A549 (cell line): Measurements from ENCODE around the gene PREX1. TPM values are rescaled to one million over a fixed set of nuclear protein-coding genes. Genes with fewer than 3 reads are reported as not detected.

ENCODE experiments used
- ATAC-seq, 2 experiments: fragments of 200-7000 bp in 1 of 2; fragments of >200 bp in 1 of 2; cut with Nextera tagmentation in 1 of 2; cut with Tn5 transposase in 1 of 2; 3 replicates each; pipeline versions ENCODE4 v1.8.0 to v1.9.1; 2018 to 2020; ENCODE audit warnings: mild to moderate bottlenecking in 1 of 2, moderate library complexity in 1 of 2
- CTCF ChIA-PET: fragments of 300-600 bp; sonication (Branson Sonifier 250); formaldehyde crosslinking; extraction: SDS; loops from one replicate; lab custom pipeline; 2021; ENCODE audit warnings: antibody characterized with exemption, inconsistent platforms; lab: Yijun Ruan, JAX
- POLR2A ChIA-PET: fragments of 350-600 bp; formaldehyde crosslinking; extraction: SDS; loops from one replicate; lab custom pipeline; 2021; ENCODE audit warnings: antibody characterized with exemption, inconsistent platforms; lab: Yijun Ruan, JAX
- DNase-seq, 2 experiments: peaks; one replicate each; pipeline versions ENCODE4 v3.0.0 to v3.0.0-alpha.2; 2011 to 2016; ENCODE audit warnings: low read depth in 1 of 2, low spot score in 1 of 2
- FAIRE-seq: peaks from 2 replicates; lab custom pipeline; 2011; peaks lifted over from hg19 to GRCh38; lab: Jason Lieb, UNC
- H3K27ac ChIP-seq, 2 experiments: fragments of >200 bp; sonication (Bioruptor Twin); formaldehyde crosslinking; 3 replicates each; pipeline ENCODE4 v1.5.1; 2016 to 2017
- H3K4me1 ChIP-seq: fragments of >200 bp; sonication (Bioruptor Twin); formaldehyde crosslinking; 3 replicates; pipeline ENCODE4 v1.6.1; 2016
- H3K4me2 ChIP-seq: fragments of >200 bp; sonication (Bioruptor Twin); formaldehyde crosslinking; 3 replicates; pipeline ENCODE4 v1.6.1; 2016
- H3K4me3 ChIP-seq: fragments of >200 bp; sonication (Bioruptor Twin); formaldehyde crosslinking; 3 replicates; pipeline ENCODE4 v1.5.1; 2016
- H3K9me3 ChIP-seq: fragments of >200 bp; sonication (Bioruptor Twin); formaldehyde crosslinking; 3 replicates; pipeline ENCODE4 v1.6.1; 2016
- CBX2 ChIP-seq: fragments of 200-600 bp; sonication (generic); IDR thresholded peaks from 2 replicates; pipeline ENCODE4 v1.6.1; 2016; ENCODE audit warnings: low read depth, mild to moderate bottlenecking, borderline replicate concordance
- CBX8 ChIP-seq: fragments of 200-600 bp; sonication (generic); IDR thresholded peaks from 2 replicates; pipeline ENCODE4 v1.6.1; 2016
- CHD2 ChIP-seq: fragments of 150-350 bp; IDR thresholded peaks from 2 replicates; pipeline ENCODE4 v1.6.1; 2014; ENCODE audit warnings: low read length; ENCODE audit not compliant: partially characterized antibody
- CHD4 ChIP-seq: fragments of 200-600 bp; sonication (generic); IDR thresholded peaks from 2 replicates; pipeline ENCODE4 v1.6.1; 2016; ENCODE audit warnings: antibody characterized with exemption, mild to moderate bottlenecking, borderline replicate concordance
- EHF ChIP-seq: fragments of 250-450 bp; sonication (Bioruptor Pico); IDR thresholded peaks from 2 replicates; pipeline ENCODE4 v1.5.0; 2020; ENCODE audit warnings: mild to moderate bottlenecking
- ESRRA ChIP-seq: fragments of 150-350 bp; IDR thresholded peaks from 2 replicates; pipeline ENCODE4 v1.6.1; 2014; ENCODE audit warnings: mild to moderate bottlenecking, low read length, borderline replicate concordance
- FOSL2 ChIP-seq, 2 experiments: fragments of 450-650 bp in 1 of 2; fragments of >200 bp in 1 of 2; sonication (Bioruptor Twin) in 1 of 2; formaldehyde crosslinking; IDR thresholded peaks; 2 replicates each; pipeline versions ENCODE4 v1.5.0 to v1.6.1; 2016 to 2020; ENCODE audit warnings: mild to moderate bottlenecking in 1 of 2, moderate library complexity in 1 of 2
- HEYL ChIP-seq: fragments of 250-450 bp; sonication (Bioruptor Pico); IDR thresholded peaks from 2 replicates; pipeline ENCODE4 v1.8.0; 2021; ENCODE audit warnings: mild to moderate bottlenecking, moderate library complexity
- KDM1A ChIP-seq: fragments of 200-600 bp; sonication (generic); IDR thresholded peaks from 2 replicates; pipeline ENCODE4 v1.6.1; 2016; ENCODE audit warnings: low read depth, mild to moderate bottlenecking
- KDM5A ChIP-seq: fragments of 200-600 bp; sonication (generic); IDR thresholded peaks from 2 replicates; pipeline ENCODE4 v1.6.1; 2016; ENCODE audit warnings: antibody characterized with exemption, mild to moderate bottlenecking
- MAFK ChIP-seq: fragments of 450-650 bp; IDR thresholded peaks from 2 replicates; pipeline ENCODE4 v1.6.1; 2014; ENCODE audit not compliant: partially characterized antibody
- MAZ ChIP-seq: fragments of 150-350 bp; IDR thresholded peaks from 2 replicates; pipeline ENCODE4 v1.6.1; 2014; ENCODE audit warnings: antibody characterized with exemption, low read depth, low read length, borderline replicate concordance
- NFE2L2 ChIP-seq: fragments of 150-350 bp; conservative IDR thresholded peaks from 2 replicates; pipeline ENCODE4 v1.6.1; 2014; ENCODE audit warnings: low read length
- NR3C1 ChIP-seq: fragments of >200 bp; sonication (Bioruptor Twin); formaldehyde crosslinking; IDR thresholded peaks from 3 replicates; pipeline ENCODE4 v1.6.1; 2017
- PBX3 ChIP-seq: IDR thresholded peaks from 2 replicates; pipeline ENCODE4 v1.6.1; 2012
- POLR2A ChIP-seq: IDR thresholded peaks from 2 replicates; pipeline ENCODE4 v1.6.1; 2012; ENCODE audit warnings: mild to moderate bottlenecking, low read length
- POLR2AphosphoS2 ChIP-seq: conservative IDR thresholded peaks from 2 replicates; pipeline ENCODE4 v1.6.1; 2012; ENCODE audit warnings: low read length, improper control_type of control experiment, inconsistent platforms
- RAD21 ChIP-seq, 2 experiments: fragments of >200 bp in 1 of 2; sonication (Bioruptor Twin) in 1 of 2; formaldehyde crosslinking in 1 of 2; IDR thresholded peaks in 1 of 2; conservative IDR thresholded peaks in 1 of 2; 2 replicates in 1 of 2; 3 replicates in 1 of 2; pipeline ENCODE4 v1.6.1; 2012 to 2018; ENCODE audit warnings: inconsistent platforms in 1 of 2
- RARB ChIP-seq: fragments of 250-450 bp; sonication (Bioruptor Pico); IDR thresholded peaks from 2 replicates; pipeline ENCODE4 v1.8.0; 2021; ENCODE audit warnings: mild to moderate bottlenecking, moderate library complexity
- RFX5 ChIP-seq: fragments of 450-650 bp; IDR thresholded peaks from 2 replicates; pipeline ENCODE4 v1.7.1; 2014; ENCODE audit warnings: antibody characterized with exemption, mild to moderate bottlenecking, moderate library complexity
- SREBF2 ChIP-seq: fragments of 450-650 bp; IDR thresholded peaks from 2 replicates; pipeline ENCODE4 v1.6.1; 2014; ENCODE audit warnings: mild to moderate bottlenecking, moderate library complexity
- ZC3H11A ChIP-seq: fragments of 450-650 bp; IDR thresholded peaks from 2 replicates; pipeline ENCODE4 v1.6.1; 2014; ENCODE audit warnings: antibody characterized with exemption, mild to moderate bottlenecking
- WGBS: methylation state at CpG from one replicate; pipeline ENCODE4 v1.1.6; 2017; ENCODE audit errors: missing lambda C conversion rate; 5-methylcytosine and 5-hydroxymethylcytosine counted together
- polyA plus RNA-seq, 4 experiments: library from polyadenylated mRNA; depleted of rRNA in 3 of 4; stranded (reverse); fragments of >200 nt; fragmentation: RNase III in 1 of 4; extraction: RNeasy Plus Mini Kit Qiagen cat#74134 plus additional on column Dnase treatment in 1 of 4; gene quantifications; 2 replicates in 3 of 4; 3 replicates in 1 of 4; pipeline ENCODE4 v1.2.3, GENCODE V29; 2011 to 2017
- TF ChIP-seq, protein P1 (sequence below): fragments of 250-450 bp; sonication (Bioruptor Pico); IDR thresholded peaks from 2 replicates; pipeline ENCODE4 v1.5.0; 2021; ENCODE audit warnings: mild to moderate bottlenecking, moderate library complexity, borderline replicate concordance
- TF ChIP-seq, protein P2 (sequence below): fragments of >200 bp; sonication (Bioruptor Twin); formaldehyde crosslinking; IDR thresholded peaks from 3 replicates; pipeline ENCODE4 v1.6.1; 2016
- TF ChIP-seq, protein P3 (sequence below): fragments of 450-650 bp; IDR thresholded peaks from 2 replicates; pipeline ENCODE4 v1.6.1; 2014; ENCODE audit warnings: antibody characterized with exemption

The PREX1 gene
- polyA plus RNA-seq, 2 of the 4 experiments (the other 2 are of a cell fraction) = 3.6 to 4.2 TPM

DNA sequence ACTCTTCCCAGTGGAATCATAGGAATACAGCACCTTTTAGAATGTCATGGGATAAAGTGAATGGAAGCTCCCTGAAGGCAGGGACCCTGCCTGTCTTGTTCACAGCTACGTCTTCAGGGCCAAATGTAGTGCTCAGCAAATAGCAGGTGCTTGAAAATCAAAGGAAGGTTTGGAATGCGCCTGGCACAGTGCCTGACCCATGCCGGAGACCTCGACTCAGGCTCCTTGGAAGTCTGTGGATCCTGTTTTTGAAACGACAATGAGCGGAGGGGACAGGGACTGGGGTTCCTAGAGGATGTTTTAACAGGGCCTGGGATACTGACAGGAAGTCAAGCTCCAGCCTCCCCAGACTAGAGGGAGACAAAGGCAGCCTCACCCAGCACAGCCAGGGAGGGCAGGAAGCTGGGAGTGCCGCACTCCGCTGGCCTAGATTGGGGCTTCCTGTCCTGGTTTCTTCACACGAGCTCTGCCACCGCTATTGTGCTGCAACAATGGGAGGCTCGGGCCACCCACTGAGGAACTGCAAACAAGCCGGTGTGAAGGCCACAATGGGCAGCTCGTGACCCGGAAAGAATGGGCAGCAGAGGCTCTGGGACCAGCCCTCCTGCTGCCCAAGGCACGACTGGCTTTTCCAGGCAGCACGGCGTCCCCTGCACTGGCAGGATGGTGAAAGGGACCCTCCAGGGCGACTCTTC is 76.7 kb downstream of the PREX1 start:
- H3K9me3 ChIP-seq = peaks cover 5% of the 10 kb centered on the region
- DNase-seq = no peak
- FAIRE-seq = no peak
- no peak overlapping the region for H3K4me2 ChIP-seq
- H3K4me1 ChIP-seq = no peaks in the 10 kb centered on the region
- CTCF ChIA-PET = interaction anchor here (1.1 to 1.2 kb wide), 2 partner anchors 11 to 93 kb away, joined by 3 to 4 read pairs; no protein-coding TSS in a partner anchor
- H3K27ac ChIP-seq = no peak overlapping the region
- H3K4me3 ChIP-seq = no peak overlapping the region
- no peak for ATAC-seq
- TF ChIP-seq MAFK (no peak), CHD2 (no peak), POLR2A (no peak), KDM5A (no peak), POLR2AphosphoS2 (no peak), HEYL (CRISPR knock-in tag) (no peak), NR3C1 (no peak), SREBF2 (no peak), NFE2L2 (no peak), KDM1A (no peak), ZC3H11A (no peak), ESRRA (no peak), PBX3 (no peak), MAZ (no peak), RARB (CRISPR knock-in tag) (no peak)
- TF ChIP-seq, protein P1, sequence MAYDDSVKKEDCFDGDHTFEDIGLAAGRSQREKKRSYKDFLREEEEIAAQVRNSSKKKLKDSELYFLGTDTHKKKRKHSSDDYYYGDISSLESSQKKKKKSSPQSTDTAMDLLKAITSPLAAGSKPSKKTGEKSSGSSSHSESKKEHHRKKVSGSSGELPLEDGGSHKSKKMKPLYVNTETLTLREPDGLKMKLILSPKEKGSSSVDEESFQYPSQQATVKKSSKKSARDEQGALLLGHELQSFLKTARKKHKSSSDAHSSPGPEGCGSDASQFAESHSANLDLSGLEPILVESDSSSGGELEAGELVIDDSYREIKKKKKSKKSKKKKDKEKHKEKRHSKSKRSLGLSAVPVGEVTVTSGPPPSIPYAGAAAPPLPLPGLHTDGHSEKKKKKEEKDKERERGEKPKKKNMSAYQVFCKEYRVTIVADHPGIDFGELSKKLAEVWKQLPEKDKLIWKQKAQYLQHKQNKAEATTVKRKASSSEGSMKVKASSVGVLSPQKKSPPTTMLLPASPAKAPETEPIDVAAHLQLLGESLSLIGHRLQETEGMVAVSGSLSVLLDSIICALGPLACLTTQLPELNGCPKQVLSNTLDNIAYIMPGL (CRISPR knock-in tag) = no peak
- TF ChIP-seq, protein P2, sequence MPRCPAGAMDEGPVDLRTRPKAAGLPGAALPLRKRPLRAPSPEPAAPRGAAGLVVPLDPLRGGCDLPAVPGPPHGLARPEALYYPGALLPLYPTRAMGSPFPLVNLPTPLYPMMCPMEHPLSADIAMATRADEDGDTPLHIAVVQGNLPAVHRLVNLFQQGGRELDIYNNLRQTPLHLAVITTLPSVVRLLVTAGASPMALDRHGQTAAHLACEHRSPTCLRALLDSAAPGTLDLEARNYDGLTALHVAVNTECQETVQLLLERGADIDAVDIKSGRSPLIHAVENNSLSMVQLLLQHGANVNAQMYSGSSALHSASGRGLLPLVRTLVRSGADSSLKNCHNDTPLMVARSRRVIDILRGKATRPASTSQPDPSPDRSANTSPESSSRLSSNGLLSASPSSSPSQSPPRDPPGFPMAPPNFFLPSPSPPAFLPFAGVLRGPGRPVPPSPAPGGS = no peak
- POLR2A ChIA-PET = no interaction called here
- WGBS = 66% methylated on average over 18 of the region's 18 CpGs

GRCh38 chr20:48750376-48750775 is 77.4 kb downstream of the PREX1 start:
- H3K9me3 ChIP-seq = peaks cover 4% of the 10 kb centered on the region
- no peak overlapping the region for H3K4me2 ChIP-seq
- DNase-seq (no peak), ATAC-seq (no peak), FAIRE-seq (no peak)
- H3K4me3 ChIP-seq = no peak overlapping the region
- 95% methylated on average over 3 of the region's 3 CpGs for WGBS
- ChIA-PET POLR2A (no interaction called here), CTCF (interaction anchor here (1.2 kb wide), 1 partner anchor 93 kb away, joined by 3 read pairs; no protein-coding TSS in a partner anchor)
- TF ChIP-seq CBX8 (no peak), CBX2 (no peak), RAD21 (conservative IDR thresholded peaks at IDR 0.05 in 1 of 2, IDR thresholded peaks at IDR 0.05 in 1 of 2) (no peak), RFX5 (no peak), KDM1A (no peak), EHF (CRISPR knock-in tag) (no peak), PBX3 (no peak), CHD4 (no peak), FOSL2 (IDR thresholded peaks at IDR 0.05) (no peak), FOSL2 (CRISPR knock-in tag; IDR thresholded peaks at IDR 0.05) (no peak)
- TF ChIP-seq, protein P3, sequence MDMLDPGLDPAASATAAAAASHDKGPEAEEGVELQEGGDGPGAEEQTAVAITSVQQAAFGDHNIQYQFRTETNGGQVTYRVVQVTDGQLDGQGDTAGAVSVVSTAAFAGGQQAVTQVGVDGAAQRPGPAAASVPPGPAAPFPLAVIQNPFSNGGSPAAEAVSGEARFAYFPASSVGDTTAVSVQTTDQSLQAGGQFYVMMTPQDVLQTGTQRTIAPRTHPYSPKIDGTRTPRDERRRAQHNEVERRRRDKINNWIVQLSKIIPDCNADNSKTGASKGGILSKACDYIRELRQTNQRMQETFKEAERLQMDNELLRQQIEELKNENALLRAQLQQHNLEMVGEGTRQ = no peak
- H3K27ac ChIP-seq = no peak overlapping the region
- no peaks in the 10 kb centered on the region for H3K4me1 ChIP-seq
